Mesenchymal stem cell (in vitro differentiated cells and primary cell): Measurements from ENCODE around the gene NTMT1.

Experiments
- DNase-seq: peaks from one replicate; pipeline ENCODE4 v3.0.0-alpha.2; 2013
- H2AFZ ChIP-seq: one replicate; pipeline ENCODE4 v1.6.1; 2013; ENCODE audit warnings: low read depth, mild to moderate bottlenecking, control low read depth, inconsistent platforms, low read length, moderate library complexity
- H2AK5ac ChIP-seq: 2 replicates; pipeline ENCODE4 v1.6.1; 2013; ENCODE audit warnings: low read length, moderate library complexity, mild to moderate bottlenecking, inconsistent platforms; ENCODE audit not compliant: severe bottlenecking
- H2BK120ac ChIP-seq: one replicate; pipeline ENCODE4 v1.6.1; 2013; ENCODE audit warnings: low read depth, mild to moderate bottlenecking, inconsistent platforms, low read length, moderate library complexity
- H2BK12ac ChIP-seq, 2 experiments: one replicate each; pipeline ENCODE4 v1.6.1; 2013; ENCODE audit warnings: inconsistent platforms in 2 of 2, low read length in 2 of 2, mild to moderate bottlenecking in 2 of 2, moderate library complexity in 2 of 2, control low read depth in 1 of 2
- H2BK15ac ChIP-seq: one replicate; pipeline ENCODE4 v1.6.1; 2013; ENCODE audit warnings: mild to moderate bottlenecking, low read depth, inconsistent platforms; ENCODE audit not compliant: poor library complexity, severe bottlenecking
- H2BK5ac ChIP-seq: 2 replicates; pipeline ENCODE4 v1.6.1; 2013; ENCODE audit warnings: low read depth, mild to moderate bottlenecking, low read length, control low read depth, inconsistent platforms; ENCODE audit not compliant: poor library complexity, severe bottlenecking
- H3K14ac ChIP-seq, 2 experiments: one replicate each; pipeline ENCODE4 v1.6.1; 2013; ENCODE audit warnings: inconsistent platforms in 2 of 2, low read length in 2 of 2, control low read depth in 1 of 2, mild to moderate bottlenecking in 1 of 2, moderate library complexity in 1 of 2
- H3K18ac ChIP-seq, 2 experiments: one replicate each; pipeline ENCODE4 v1.6.1; 2013; ENCODE audit warnings: inconsistent platforms in 2 of 2, low read length in 2 of 2, control low read depth in 1 of 2, low read depth in 1 of 2, mild to moderate bottlenecking in 1 of 2
- H3K23ac ChIP-seq, 2 experiments: one replicate each; pipeline ENCODE4 v1.6.1; 2013; ENCODE audit warnings: inconsistent platforms in 2 of 2, low read length in 2 of 2, mild to moderate bottlenecking in 2 of 2, moderate library complexity in 2 of 2, control low read depth in 1 of 2
- H3K27ac ChIP-seq: 2 replicates; pipeline ENCODE4 v1.5.1; 2013; ENCODE audit warnings: mild to moderate bottlenecking, moderate library complexity, low read length, control low read depth, inconsistent platforms; ENCODE audit not compliant: poor library complexity, severe bottlenecking
- H3K27me3 ChIP-seq, 2 experiments: 2 replicates each; pipeline versions ENCODE4 v1.6.1 to v1.7.0; 2013; ENCODE audit warnings: low read length in 2 of 2, mild to moderate bottlenecking in 2 of 2, moderate library complexity in 2 of 2, control low read depth in 1 of 2, inconsistent platforms in 1 of 2; ENCODE audit not compliant: control insufficient read depth in 1 of 2, insufficient read depth in 1 of 2
- H3K36me3 ChIP-seq, 2 experiments: 2 replicates each; pipeline versions ENCODE4 v1.6.1 to v1.7.0; 2013; ENCODE audit warnings: low read length in 2 of 2, control low read depth in 1 of 2, inconsistent platforms in 1 of 2, low read depth in 1 of 2, mild to moderate bottlenecking in 1 of 2; ENCODE audit not compliant: insufficient read depth in 2 of 2, control insufficient read depth in 1 of 2
- H3K4ac ChIP-seq, 2 experiments: one replicate each; pipeline ENCODE4 v1.6.1; 2013; ENCODE audit warnings: inconsistent platforms in 2 of 2, low read length in 2 of 2, mild to moderate bottlenecking in 2 of 2, moderate library complexity in 2 of 2, control low read depth in 1 of 2, low read depth in 1 of 2
- H3K4me1 ChIP-seq: 2 replicates; pipeline ENCODE4 v1.6.1; 2013; ENCODE audit warnings: low read depth, low read length, control low read depth; ENCODE audit not compliant: control insufficient read depth, insufficient read depth
- H3K4me2 ChIP-seq: 2 replicates; pipeline ENCODE4 v1.6.1; 2013; ENCODE audit warnings: low read length, mild to moderate bottlenecking, inconsistent platforms; ENCODE audit not compliant: poor library complexity, severe bottlenecking
- H3K4me3 ChIP-seq, 2 experiments: 2 replicates each; pipeline versions ENCODE4 v1.5.1 to v1.7.0; 2013; ENCODE audit warnings: low read length in 2 of 2, mild to moderate bottlenecking in 2 of 2, control low read depth in 1 of 2, low read depth in 1 of 2; ENCODE audit not compliant: insufficient read depth in 1 of 2
- H3K79me1 ChIP-seq: replicated peaks from 2 replicates; pipeline ENCODE4 v1.6.1; 2013; ENCODE audit warnings: mild to moderate bottlenecking, control low read depth, low read length, inconsistent platforms; ENCODE audit not compliant: poor library complexity, severe bottlenecking
- H3K9ac ChIP-seq: 2 replicates; pipeline ENCODE4 v1.7.0; 2013; ENCODE audit warnings: mild to moderate bottlenecking, low read length, moderate library complexity
- H3K9me3 ChIP-seq: 2 replicates; pipeline ENCODE4 v1.7.0; 2013; ENCODE audit warnings: mild to moderate bottlenecking, low read length; ENCODE audit not compliant: control insufficient read depth
- H4K8ac ChIP-seq: one replicate; pipeline ENCODE4 v1.6.1; 2013; ENCODE audit warnings: inconsistent platforms, mild to moderate bottlenecking, low read length, moderate library complexity
- H4K91ac ChIP-seq: one replicate; pipeline ENCODE4 v1.6.1; 2013; ENCODE audit warnings: mild to moderate bottlenecking, low read length, inconsistent platforms
- WGBS: methylation state at CpG from one replicate; pipeline ENCODE4 v1.1.7; 2013; ENCODE audit warnings: mixed read lengths; 5-methylcytosine and 5-hydroxymethylcytosine counted together

Gene NTMT1

DNA sequence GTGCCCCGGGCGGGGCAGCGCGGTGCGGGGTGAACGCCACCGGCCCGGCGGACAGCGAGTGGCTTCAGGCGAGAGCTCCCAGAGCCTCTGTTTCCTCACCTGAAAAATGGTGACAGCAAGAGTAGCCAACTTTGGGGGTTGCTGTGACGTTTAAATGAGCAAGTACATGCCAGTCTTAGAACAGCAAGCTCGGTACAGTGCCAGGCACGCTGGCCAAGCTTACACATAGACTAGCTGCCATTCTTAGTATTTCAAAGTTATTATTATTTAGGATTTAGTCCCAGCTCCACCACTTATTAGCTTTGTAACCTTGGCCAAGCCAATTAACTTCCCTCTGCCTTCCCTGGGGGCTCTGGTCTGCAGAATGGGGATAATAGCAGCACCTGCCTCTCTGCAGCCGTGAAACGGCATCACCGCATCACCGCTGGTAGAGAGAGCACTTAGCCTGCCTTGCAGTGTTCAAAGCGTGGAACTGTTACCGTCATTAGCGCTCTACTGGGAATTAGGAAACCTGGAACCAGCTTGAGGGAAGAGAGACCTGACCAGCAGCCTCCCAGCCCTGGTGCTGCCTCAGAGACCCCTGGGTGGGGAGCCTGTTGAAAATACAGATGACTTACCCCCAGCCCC is 5.2 kb upstream of the NTMT1 start, which contains the start of gene C9orf50:
Gene C9orf50, minus strand, starts transcription at position 433 of the 627 bp plus-strand sequence. CDS start 527 bp downstream, outside the sequence.
- H3K14ac ChIP-seq: peak within 1 kb of the TSS; percentile 22 to 96
- peak within 1 kb of the TSS; percentile 75 for H3K9ac ChIP-seq
- peak within 1 kb of the TSS; percentile 94 to 97 for H3K18ac ChIP-seq
- WGBS: 34% methylated on average over 21 of the region's 21 CpGs
- H3K23ac ChIP-seq: peak within 1 kb of the TSS in 1 of 2 experiments; percentile 73
- H3K27me3 ChIP-seq: no peaks in the 10 kb centered on the region
- peak within 1 kb of the TSS; percentile 90 for H2BK120ac ChIP-seq
- no peaks in the 10 kb centered on the region for H3K36me3 ChIP-seq
- H3K4me3 ChIP-seq: peak within 1 kb of the TSS; percentile 71 to 76
- H3K4ac ChIP-seq: peak within 1 kb of the TSS; percentile 89 to 97
- peak within 1 kb of the TSS; percentile 68 for H2AK5ac ChIP-seq
- peak within 1 kb of the TSS; percentile 100 for H3K4me2 ChIP-seq
- peak within 1 kb of the TSS; percentile 70 to 97 for H2BK12ac ChIP-seq
- H3K4me1 ChIP-seq: peaks cover 19% of the 10 kb centered on the region
- H4K8ac ChIP-seq: peak within 1 kb of the TSS; percentile 97
- H3K79me1 ChIP-seq: peaks cover 3% of the 10 kb centered on the region
- no peak within 1 kb of the TSS for H2BK5ac ChIP-seq
- H3K27ac ChIP-seq: no peak within 1 kb of the TSS
- H2AFZ ChIP-seq: peak within 1 kb of the TSS; percentile 90
- no peak for DNase-seq
- peak within 1 kb of the TSS; percentile 97 for H4K91ac ChIP-seq
- H2BK15ac ChIP-seq: peak within 1 kb of the TSS; percentile 98
- H3K9me3 ChIP-seq: no peaks in the 10 kb centered on the region

GRCh38 chr9:129623331-129623730 is 2.6 kb upstream of the NTMT1 start:
- H3K9me3 ChIP-seq: no peaks in the 10 kb centered on the region

DNA sequence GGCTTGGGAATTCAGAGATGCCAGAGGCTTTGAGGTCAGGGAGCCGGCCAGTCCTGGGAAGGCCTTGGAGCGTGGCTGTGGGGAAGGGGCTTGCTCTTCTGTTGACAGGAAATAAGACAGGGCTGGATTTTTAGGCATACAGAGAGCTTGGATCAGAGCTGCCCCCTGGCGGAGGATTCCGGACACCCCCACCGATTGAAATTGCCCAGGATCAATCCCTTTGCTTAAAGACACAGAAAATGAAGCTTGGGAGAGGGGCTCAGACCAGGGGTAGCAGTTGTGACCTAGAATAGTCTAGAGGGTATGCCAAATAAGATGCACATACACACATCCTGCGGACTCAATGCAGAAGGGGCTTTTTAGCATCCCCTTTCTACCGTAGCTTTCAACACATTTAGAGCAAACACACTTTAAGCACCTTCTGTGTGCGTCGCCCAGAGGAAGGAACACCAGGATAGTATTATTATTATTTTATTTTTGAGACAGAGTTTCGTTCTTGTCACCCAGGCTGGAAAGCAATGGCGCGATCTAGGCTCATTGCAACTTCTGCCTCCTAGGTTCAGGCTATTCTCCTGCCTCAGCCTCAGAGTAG is 1.7 kb upstream of the NTMT1 start:
- WGBS: 28% methylated on average over 9 of the region's 12 CpGs
- Histone ChIP-seq H3K27me3 (no peaks in the 10 kb centered on the region), H3K4me3 (no peak overlapping the region), H3K4ac (peak overlapping the region in 1 of 2 experiments; percentile 47), H3K4me1 (peaks cover 32% of the 10 kb centered on the region), H3K27ac (no peak overlapping the region), H2BK120ac (no peak overlapping the region), H2AFZ (no peak overlapping the region), H3K18ac (no peak overlapping the region), H2BK12ac (peak overlapping the region in 1 of 2 experiments; percentile 68), H2AK5ac (no peak overlapping the region), H3K9ac (no peak overlapping the region), H3K36me3 (peaks cover under 1 to 7% of the 10 kb centered on the region in 2 experiments), H4K8ac (peak overlapping the region; percentile 87), H3K4me2 (no peak overlapping the region), H4K91ac (no peak overlapping the region), H3K14ac (no peak overlapping the region), H3K23ac (no peak overlapping the region), H3K9me3 (no peaks in the 10 kb centered on the region), H3K79me1 (peaks cover 3% of the 10 kb centered on the region), H2BK5ac (no peak overlapping the region), H2BK15ac (no peak overlapping the region)
- peak; percentile 71 for DNase-seq

More at GRCh38 chr9:129623331-129623730, 2.6 kb upstream of the NTMT1 start:
- no peak overlapping the region for H4K8ac ChIP-seq
- no peak overlapping the region for H2AFZ ChIP-seq
- no peak overlapping the region for H3K4ac ChIP-seq
- H3K4me1 ChIP-seq: peaks cover 24% of the 10 kb centered on the region
- peak overlapping the region; percentile 52 for H3K9ac ChIP-seq
- H3K18ac ChIP-seq: no peak overlapping the region
- no peak overlapping the region for H3K4me2 ChIP-seq
- H2BK12ac ChIP-seq: no peak overlapping the region
- H3K4me3 ChIP-seq: no peak overlapping the region
- H4K91ac ChIP-seq: no peak overlapping the region
- WGBS: 79% methylated on average over 6 of the region's 6 CpGs
- no peak overlapping the region for H2BK5ac ChIP-seq
- no peak overlapping the region for H3K27ac ChIP-seq
- no peak overlapping the region for H3K14ac ChIP-seq
- no peak overlapping the region for H2BK15ac ChIP-seq
- H2AK5ac ChIP-seq: no peak overlapping the region
- DNase-seq: no peak
- peaks cover 3% of the 10 kb centered on the region for H3K79me1 ChIP-seq
- H3K23ac ChIP-seq: no peak overlapping the region
- H3K36me3 ChIP-seq: peaks cover 0 to 3% of the 10 kb centered on the region in 2 experiments
- no peak overlapping the region for H2BK120ac ChIP-seq
- H3K27me3 ChIP-seq: no peaks in the 10 kb centered on the region

DNA sequence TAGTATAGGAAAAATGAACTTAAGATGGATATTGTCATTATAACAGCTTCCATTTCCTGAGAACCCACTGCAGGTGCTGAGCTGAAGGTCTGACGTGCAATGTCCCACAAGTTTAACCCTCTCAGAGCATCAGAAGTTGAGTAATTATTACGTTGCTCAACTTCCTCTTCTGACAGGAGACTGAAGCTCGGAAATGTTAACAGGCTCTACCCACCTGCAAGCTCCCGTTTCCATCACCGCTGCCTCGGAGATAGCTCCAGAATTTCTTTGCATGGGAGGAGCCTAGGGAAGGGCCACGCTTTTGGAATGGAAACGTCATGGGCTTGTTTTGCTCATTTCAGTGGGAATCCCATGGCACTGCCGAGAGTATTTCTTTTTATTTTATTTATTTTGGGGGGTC is 1.0 kb upstream of the NTMT1 start:
- Histone ChIP-seq H3K4me2 (no peak overlapping the region), H3K4me3 (no peak overlapping the region), H3K27ac (no peak overlapping the region), H3K14ac (no peak overlapping the region), H3K27me3 (no peaks in the 10 kb centered on the region), H4K91ac (no peak overlapping the region), H4K8ac (no peak overlapping the region), H3K9me3 (no peaks in the 10 kb centered on the region), H3K36me3 (peaks cover 5 to 7% of the 10 kb centered on the region in 2 experiments), H2AK5ac (no peak overlapping the region), H3K18ac (no peak overlapping the region), H2AFZ (no peak overlapping the region), H2BK120ac (no peak overlapping the region), H3K79me1 (peaks cover 3% of the 10 kb centered on the region), H2BK12ac (no peak overlapping the region), H2BK5ac (no peak overlapping the region), H3K23ac (no peak overlapping the region), H2BK15ac (peak overlapping the region; percentile 44), H3K4ac (no peak overlapping the region), H3K4me1 (peaks cover 32% of the 10 kb centered on the region), H3K9ac (no peak overlapping the region)
- WGBS: 71% methylated on average over 9 of the region's 9 CpGs
- peak; percentile 37 for DNase-seq
